HEK293T (cell line): Measurements from ENCODE around the gene CCER1.

Source experiments
- CTCF ChIA-PET: fragments of 350-600 bp; formaldehyde crosslinking; extraction: SDS; loops from one replicate; lab custom pipeline; 2021; ENCODE audit warnings: antibody characterized with exemption, inconsistent platforms; lab: Yijun Ruan, JAX
- POLR2A ChIA-PET: fragments of 350-600 bp; formaldehyde crosslinking; extraction: SDS; loops from one replicate; lab custom pipeline; 2020; ENCODE audit warnings: antibody characterized with exemption, inconsistent platforms; lab: Yijun Ruan, JAX
- DNase-seq: peaks from one replicate; pipeline ENCODE4 v3.0.0; 2012; ENCODE audit warnings: mixed read lengths; ENCODE audit errors: extremely low spot score
- ARNT ChIP-seq: fragments of 450-650 bp; IDR thresholded peaks from 2 replicates; pipeline ENCODE4 v1.6.1; 2017; ENCODE audit warnings: mild to moderate bottlenecking
- BHLHE40 ChIP-seq: fragments of 450-650 bp; IDR thresholded peaks from 2 replicates; pipeline ENCODE4 v1.6.1; 2016; ENCODE audit warnings: mild to moderate bottlenecking, moderate library complexity, borderline replicate concordance
- CTBP1 ChIP-seq: fragments of 450-650 bp; IDR thresholded peaks from 2 replicates; pipeline ENCODE4 v1.6.1; 2016; ENCODE audit warnings: borderline replicate concordance
- ELF4 ChIP-seq: fragments of 450-650 bp; IDR thresholded peaks from 2 replicates; pipeline ENCODE4 v1.6.1; 2017; ENCODE audit warnings: antibody characterized with exemption
- FOXA1 ChIP-seq: fragments of 450-650 bp; IDR thresholded peaks from 2 replicates; pipeline ENCODE4 v1.6.1; 2016; ENCODE audit warnings: mild to moderate bottlenecking
- FOXK2 ChIP-seq: fragments of 450-650 bp; IDR thresholded peaks from 2 replicates; pipeline ENCODE4 v1.6.1; 2016; ENCODE audit warnings: mild to moderate bottlenecking
- FOXM1 ChIP-seq: fragments of 450-650 bp; IDR thresholded peaks from 2 replicates; pipeline ENCODE4 v1.6.1; 2017; ENCODE audit warnings: mild to moderate bottlenecking, borderline replicate concordance
- HDGF ChIP-seq: fragments of 450-650 bp; IDR thresholded peaks from 2 replicates; pipeline ENCODE4 v1.6.1; 2017; ENCODE audit warnings: antibody characterized with exemption, borderline replicate concordance
- L3MBTL2 ChIP-seq: fragments of 450-650 bp; conservative IDR thresholded peaks from 2 replicates; pipeline ENCODE4 v1.6.1; 2016; ENCODE audit warnings: mild to moderate bottlenecking
- LEF1 ChIP-seq: fragments of 450-650 bp; IDR thresholded peaks from 2 replicates; pipeline ENCODE4 v1.6.1; 2017; ENCODE audit warnings: mild to moderate bottlenecking, borderline replicate concordance
- NFRKB ChIP-seq: fragments of 450-650 bp; IDR thresholded peaks from 2 replicates; pipeline ENCODE4 v1.6.1; 2016; ENCODE audit warnings: mild to moderate bottlenecking, moderate library complexity
- SP1 ChIP-seq: fragments of 450-650 bp; IDR thresholded peaks from 2 replicates; pipeline ENCODE4 v1.6.1; 2017
- SUZ12 ChIP-seq: fragments of 450-650 bp; IDR thresholded peaks from 2 replicates; pipeline ENCODE4 v1.6.1; 2016; ENCODE audit warnings: mild to moderate bottlenecking
- TARDBP ChIP-seq: fragments of 450-650 bp; IDR thresholded peaks from 2 replicates; pipeline ENCODE4 v1.6.1; 2016
- ZNF384 ChIP-seq: fragments of 450-650 bp; IDR thresholded peaks from 2 replicates; pipeline ENCODE4 v1.6.1; 2016
- TF ChIP-seq, protein P1 (sequence below): fragments of 450-650 bp; IDR thresholded peaks from 2 replicates; pipeline ENCODE4 v1.6.1; 2016

The CCER1 gene

DNA sequence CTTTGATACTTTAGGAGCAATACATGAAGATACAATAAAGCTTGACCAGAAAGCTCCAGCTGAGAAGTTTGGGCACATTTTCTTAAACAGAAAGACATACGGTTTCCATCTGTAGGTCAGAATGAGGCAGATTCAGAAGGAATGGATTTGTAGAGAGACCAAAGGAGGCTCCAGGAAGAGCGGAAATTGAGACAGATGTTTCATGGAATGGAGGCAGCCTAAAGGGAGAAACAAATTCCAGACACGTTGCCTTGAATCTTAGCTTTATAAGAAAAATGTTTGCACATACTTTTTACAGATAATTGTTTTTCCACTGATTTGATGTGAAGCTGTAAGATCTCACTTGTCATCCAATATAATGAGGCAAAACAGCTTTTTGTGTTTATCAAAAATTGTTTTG, 25.0 kb upstream of the CCER1 start:
- POLR2A ChIA-PET = no interaction called here
- DNase-seq = no peak
- CTCF ChIA-PET = interaction anchor here (2.3 kb wide), 1 partner anchor 346 kb away, joined by 7 read pairs; no protein-coding TSS in a partner anchor
- TF ChIP-seq FOXM1 (no peak), FOXA1 (no peak), L3MBTL2 (no peak)
- TF ChIP-seq, protein P1, sequence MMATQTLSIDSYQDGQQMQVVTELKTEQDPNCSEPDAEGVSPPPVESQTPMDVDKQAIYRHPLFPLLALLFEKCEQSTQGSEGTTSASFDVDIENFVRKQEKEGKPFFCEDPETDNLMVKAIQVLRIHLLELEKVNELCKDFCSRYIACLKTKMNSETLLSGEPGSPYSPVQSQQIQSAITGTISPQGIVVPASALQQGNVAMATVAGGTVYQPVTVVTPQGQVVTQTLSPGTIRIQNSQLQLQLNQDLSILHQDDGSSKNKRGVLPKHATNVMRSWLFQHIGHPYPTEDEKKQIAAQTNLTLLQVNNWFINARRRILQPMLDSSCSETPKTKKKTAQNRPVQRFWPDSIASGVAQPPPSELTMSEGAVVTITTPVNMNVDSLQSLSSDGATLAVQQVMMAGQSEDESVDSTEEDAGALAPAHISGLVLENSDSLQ = no peak

DNA sequence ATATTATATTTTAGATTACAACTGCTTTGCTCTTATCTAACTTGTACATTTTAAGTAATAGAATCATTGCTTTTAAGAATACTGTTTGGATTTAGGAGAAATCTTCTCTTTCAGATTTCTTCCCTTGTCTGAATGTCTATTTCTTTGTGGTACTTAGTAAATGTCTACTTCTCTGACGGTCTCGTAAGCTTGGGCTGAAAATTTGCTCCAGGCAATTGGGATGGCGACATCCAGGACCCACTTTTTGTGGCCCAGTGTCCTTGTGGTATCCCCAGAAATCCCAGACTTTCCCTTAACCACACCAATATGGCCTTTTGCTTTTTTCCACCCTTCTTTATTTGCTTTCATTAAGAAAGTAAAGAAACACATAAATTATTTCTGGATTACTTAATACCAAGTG, 24.0 kb upstream of the CCER1 start:
- ChIA-PET POLR2A (no interaction called here), CTCF (interaction anchor here (0.9 to 2.3 kb wide), 5 partner anchors 130 to 387 kb away, joined by 3 to 7 read pairs (median 4); no protein-coding TSS in a partner anchor)
- no peak for TF ChIP-seq ZNF384
- no peak for TF ChIP-seq ELF4
- TF ChIP-seq FOXA1 = no peak
- no peak for TF ChIP-seq CTBP1
- no peak for TF ChIP-seq TARDBP
- no peak for TF ChIP-seq ARNT
- TF ChIP-seq, protein P1 = no peak
- TF ChIP-seq HDGF = no peak
- no peak for TF ChIP-seq L3MBTL2
- no peak for TF ChIP-seq SP1
- no peak for TF ChIP-seq FOXM1
- no peak for TF ChIP-seq FOXK2
- TF ChIP-seq LEF1 = no peak
- no peak for TF ChIP-seq SUZ12
- TF ChIP-seq BHLHE40 = no peak

DNA sequence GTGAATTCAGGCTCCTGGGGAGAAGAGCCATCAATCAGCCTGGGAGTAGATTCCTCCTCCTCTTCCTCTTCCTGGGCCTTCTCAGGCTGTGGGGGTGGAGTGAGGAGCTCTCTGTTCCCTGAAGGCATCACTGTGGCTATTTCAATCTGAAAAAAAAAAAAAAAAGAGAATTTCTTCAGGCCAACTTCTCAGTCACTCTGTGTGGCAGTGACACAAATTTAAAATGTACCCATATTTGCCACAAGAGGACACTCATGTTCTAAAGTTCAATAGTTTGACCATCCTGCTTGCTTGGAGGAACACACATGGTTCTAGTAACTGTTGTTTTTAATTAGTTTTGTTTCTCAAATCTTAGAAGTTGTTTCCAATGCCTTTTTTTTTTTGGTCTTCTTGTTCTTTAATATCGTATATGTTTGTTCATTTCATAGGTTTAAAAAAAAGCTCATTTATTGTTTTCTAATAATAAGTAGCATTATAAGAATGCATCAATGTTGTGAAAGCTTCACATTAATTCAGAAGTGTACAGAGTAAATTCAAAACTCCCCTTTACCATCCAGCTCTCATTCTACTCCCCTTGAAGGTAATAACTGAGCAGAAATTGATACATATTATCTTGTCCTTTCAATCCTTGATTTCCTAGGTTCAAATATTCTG, 23.3 kb upstream of the CCER1 start:
- ChIA-PET POLR2A (no interaction called here), CTCF (interaction anchor here (0.9 to 1.0 kb wide), 4 partner anchors 130 to 388 kb away, joined by 3 to 7 read pairs (median 4); no protein-coding TSS in a partner anchor)
- TF ChIP-seq FOXK2 (no peak), BHLHE40 (no peak), SUZ12 (no peak), L3MBTL2 (no peak), ZNF384 (0 out of 2 replicates have a peak, but pooled peaks have one; percentile 23), ARNT (no peak), NFRKB (no peak)
- DNase-seq = peak; percentile 51

More for the DNA sequence above, 24.0 kb upstream of the CCER1 start:
- DNase-seq = no peak

DNA sequence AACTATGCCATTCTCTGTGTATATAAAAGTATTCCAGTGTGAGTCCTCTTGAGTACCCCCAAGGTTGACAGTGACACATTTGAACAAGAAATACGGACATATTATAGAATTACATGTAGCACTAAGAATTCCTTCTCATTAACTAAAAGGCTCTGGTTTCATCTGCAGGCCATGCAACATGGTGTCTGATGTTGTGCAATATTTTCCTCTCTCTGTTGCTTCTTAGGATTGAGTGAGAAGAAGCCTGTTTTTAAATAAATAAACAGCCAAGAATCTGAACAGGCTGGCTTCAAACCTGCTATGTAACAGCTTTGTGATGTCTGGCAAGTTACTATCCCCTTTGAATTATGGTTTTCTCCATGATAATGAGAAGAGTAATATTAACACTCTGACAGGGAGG, 22.2 kb upstream of the CCER1 start:
- POLR2A ChIA-PET = no interaction called here
- DNase-seq = no peak
- TF ChIP-seq LEF1 = no peak
- no peak for TF ChIP-seq HDGF
- CTCF ChIA-PET = interaction anchor here (1.0 kb wide), 1 partner anchor 378 kb away, joined by 4 read pairs; no protein-coding TSS in a partner anchor

DNA sequence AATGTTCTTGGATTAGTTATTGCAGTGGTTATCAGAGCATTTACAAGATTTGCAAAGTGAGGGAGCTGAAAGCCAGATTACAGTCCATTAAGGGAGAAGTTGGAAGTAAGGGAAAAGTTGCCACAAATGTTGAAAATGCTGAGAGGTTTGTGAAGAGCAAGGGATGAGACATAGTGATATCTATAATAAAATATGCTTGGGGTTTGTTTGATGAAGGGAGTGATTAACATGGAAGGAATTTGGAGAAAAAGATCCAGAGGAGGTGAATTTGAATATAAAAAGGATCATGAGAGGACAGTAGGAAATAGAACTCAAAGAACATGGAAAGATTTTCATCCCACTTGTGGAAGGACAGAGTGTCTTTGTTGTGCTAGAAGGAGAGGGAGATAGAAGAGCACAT, 19.3 kb upstream of the CCER1 start:
- no peak for DNase-seq
- TF ChIP-seq LEF1 (no peak), FOXM1 (no peak), FOXA1 (no peak), HDGF (no peak)
- CTCF ChIA-PET = interaction anchor here (0.6 kb wide), 1 partner anchor 88 kb away, joined by 4 read pairs; no protein-coding TSS in a partner anchor
- POLR2A ChIA-PET = no interaction called here

DNA sequence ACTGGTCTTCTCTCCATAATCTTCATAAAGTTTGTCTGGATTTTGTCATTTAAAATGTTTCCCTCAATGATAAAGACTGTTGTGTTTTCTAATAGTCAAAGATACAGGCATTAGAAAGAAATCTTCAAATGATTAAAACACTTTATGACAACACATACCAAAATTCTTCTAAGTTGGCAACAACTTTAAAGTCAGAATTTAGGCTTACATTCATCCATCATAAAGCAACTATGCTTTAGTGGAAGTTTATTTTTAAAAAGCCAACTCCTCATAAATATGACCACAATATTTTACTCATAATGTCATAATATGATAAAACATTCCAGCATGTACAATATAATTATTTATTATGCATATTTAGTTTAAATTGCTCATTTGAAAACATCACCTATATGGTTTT, 17.2 kb upstream of the CCER1 start:
- POLR2A ChIA-PET = no interaction called here
- CTCF ChIA-PET = no interaction called here
- no peak for DNase-seq
- TF ChIP-seq, protein P1 = no peak
- TF ChIP-seq TARDBP (no peak), FOXA1 (no peak), SP1 (no peak), LEF1 (no peak), NFRKB (no peak), ELF4 (no peak), BHLHE40 (no peak), SUZ12 (no peak), ZNF384 (no peak), ARNT (no peak), L3MBTL2 (no peak)

DNA sequence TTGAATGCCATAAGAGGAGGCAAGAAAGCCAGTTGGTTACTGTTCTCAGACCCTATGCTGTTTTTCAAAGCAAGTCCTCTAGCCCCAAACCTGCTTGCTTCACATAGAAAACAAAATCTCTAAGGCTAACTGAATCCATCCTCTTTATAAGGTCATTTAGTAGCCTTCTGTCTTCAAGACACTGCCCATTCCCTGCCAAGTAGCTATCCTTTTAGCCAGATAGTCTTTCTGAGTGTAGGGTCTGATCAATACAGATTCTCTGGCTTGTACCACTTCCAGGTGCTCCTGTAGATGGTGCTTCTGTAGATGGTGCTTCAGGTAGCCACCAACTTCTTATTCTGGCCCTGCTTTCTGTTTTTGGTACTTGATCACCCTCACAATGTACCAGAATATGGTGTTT, 15.9 kb upstream of the CCER1 start:
- CTCF ChIA-PET = no interaction called here
- POLR2A ChIA-PET = no interaction called here
- no peak for DNase-seq

More for the DNA sequence above, 15.9 kb upstream of the CCER1 start:
- TF ChIP-seq TARDBP (no peak), SP1 (no peak), ARNT (no peak), NFRKB (no peak), L3MBTL2 (no peak), FOXA1 (no peak), CTBP1 (no peak), FOXM1 (no peak), FOXK2 (no peak), LEF1 (no peak), HDGF (no peak), ELF4 (no peak), SUZ12 (no peak), ZNF384 (no peak), BHLHE40 (no peak)
- TF ChIP-seq, protein P1 = no peak
